SH-SY5Y (cell line): Measurements from ENCODE around the gene TUNAR.

Experiments
- GATA2 ChIP-seq: IDR thresholded peaks from 2 replicates; pipeline ENCODE4 v1.6.1; 2011; ENCODE audit warnings: mild to moderate bottlenecking, low read depth, low read length
- GATA3 ChIP-seq: IDR thresholded peaks from 2 replicates; pipeline ENCODE4 v1.6.1; 2011; ENCODE audit warnings: low read depth, mild to moderate bottlenecking, low read length, moderate library complexity

- TF ChIP-seq GATA2 (no peak), GATA3 (no peak)
Measured at GRCh38 chr14:95903616-95904107, 27.0 kb downstream of the TUNAR start.
